Measurements from ENCODE around the gene DPH2. TPM values are rescaled to one million over a fixed set of nuclear protein-coding genes. Genes with fewer than 3 reads are reported as not detected.

Gene DPH2
- total RNA-seq, 4 donors from 2014 or later = 27.8 to 64.4 (median 39.8) TPM

DNA sequence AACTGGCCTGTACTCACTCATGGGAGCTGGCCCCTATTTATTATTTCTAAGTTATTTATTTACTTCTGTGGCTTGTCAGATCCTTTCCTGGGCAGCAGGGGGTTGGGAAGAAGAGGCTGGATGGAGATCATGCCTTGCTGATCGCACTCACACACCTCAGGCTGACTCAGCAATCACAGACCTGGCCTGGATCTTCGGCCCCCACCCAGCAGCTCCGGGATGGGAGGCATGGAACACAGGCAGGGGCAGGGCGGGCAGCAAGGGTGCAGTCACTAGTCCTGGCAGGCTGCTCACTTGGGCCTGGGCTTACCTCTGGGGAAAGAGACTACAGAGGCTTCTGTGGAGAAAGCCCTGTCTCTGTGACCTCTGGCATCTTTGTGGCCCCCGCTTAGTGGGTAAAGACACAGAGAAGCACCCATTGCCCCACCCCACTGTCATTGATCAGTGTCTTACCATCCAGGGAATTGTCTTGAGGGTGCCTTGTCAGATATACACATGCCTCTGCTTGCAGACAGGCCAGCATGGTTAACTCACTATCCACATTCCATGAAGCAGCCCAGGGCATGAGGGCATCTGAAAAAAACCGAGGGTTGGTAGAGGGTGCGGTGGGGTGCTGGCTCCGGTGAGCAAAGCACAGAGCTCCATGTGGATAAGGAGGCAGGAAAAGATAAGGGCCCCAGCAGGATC, 32.5 kb upstream of the DPH2 start:
- no peak overlapping the region for H3K27ac ChIP-seq
- H3K36me3 ChIP-seq = no peaks in the 10 kb centered on the region
- 85% methylated on average over 8 of the region's 8 CpGs for WGBS
- H3K4me1 ChIP-seq = peaks cover 59% of the 10 kb centered on the region
- no peak for DNase-seq (ENCODE audit: low spot score in 2 of 2)
- peaks cover 10% of the 10 kb centered on the region for H3K27me3 ChIP-seq
- TF ChIP-seq, protein P1, sequence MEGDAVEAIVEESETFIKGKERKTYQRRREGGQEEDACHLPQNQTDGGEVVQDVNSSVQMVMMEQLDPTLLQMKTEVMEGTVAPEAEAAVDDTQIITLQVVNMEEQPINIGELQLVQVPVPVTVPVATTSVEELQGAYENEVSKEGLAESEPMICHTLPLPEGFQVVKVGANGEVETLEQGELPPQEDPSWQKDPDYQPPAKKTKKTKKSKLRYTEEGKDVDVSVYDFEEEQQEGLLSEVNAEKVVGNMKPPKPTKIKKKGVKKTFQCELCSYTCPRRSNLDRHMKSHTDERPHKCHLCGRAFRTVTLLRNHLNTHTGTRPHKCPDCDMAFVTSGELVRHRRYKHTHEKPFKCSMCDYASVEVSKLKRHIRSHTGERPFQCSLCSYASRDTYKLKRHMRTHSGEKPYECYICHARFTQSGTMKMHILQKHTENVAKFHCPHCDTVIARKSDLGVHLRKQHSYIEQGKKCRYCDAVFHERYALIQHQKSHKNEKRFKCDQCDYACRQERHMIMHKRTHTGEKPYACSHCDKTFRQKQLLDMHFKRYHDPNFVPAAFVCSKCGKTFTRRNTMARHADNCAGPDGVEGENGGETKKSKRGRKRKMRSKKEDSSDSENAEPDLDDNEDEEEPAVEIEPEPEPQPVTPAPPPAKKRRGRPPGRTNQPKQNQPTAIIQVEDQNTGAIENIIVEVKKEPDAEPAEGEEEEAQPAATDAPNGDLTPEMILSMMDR (IDR thresholded peaks at IDR 0.05) = no peak
- TF ChIP-seq POLR2A (IDR thresholded peaks at IDR 0.05) (no peak), POLR2AphosphoS5 (IDR thresholded peaks at IDR 0.05) (no peak), EP300 (IDR thresholded peaks at IDR 0.05) (no peak)
- H3K4me3 ChIP-seq = no peak overlapping the region
- H3K9me3 ChIP-seq = no peaks in the 10 kb centered on the region

DNA sequence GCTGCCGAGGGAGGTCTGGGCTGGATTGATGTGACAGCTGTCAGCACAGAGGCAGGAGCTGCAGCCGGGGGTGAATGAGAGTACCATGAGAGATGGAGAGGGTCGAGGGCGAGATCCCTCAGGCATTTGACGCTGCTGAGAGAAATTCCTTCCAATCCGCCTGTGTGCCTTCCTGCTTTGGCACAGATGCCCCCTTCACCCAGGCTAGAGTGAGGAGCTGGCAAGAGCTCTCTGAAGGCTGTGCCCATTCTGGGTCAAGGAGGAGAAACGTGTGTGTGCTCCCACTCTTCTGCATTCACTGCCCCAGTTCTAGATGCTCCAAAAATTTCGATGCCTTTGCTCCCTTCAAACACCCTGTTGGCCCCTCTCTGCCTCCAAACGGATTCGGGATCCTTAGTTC, 31.4 kb upstream of the DPH2 start:
- H3K4me1 ChIP-seq = peaks cover 53% of the 10 kb centered on the region
- no peak overlapping the region for H3K4me3 ChIP-seq
- no peak overlapping the region for H3K27ac ChIP-seq
- DNase-seq (ENCODE audit: low spot score in 2 of 2) = no peak
- 76% methylated on average over 10 of the region's 10 CpGs for WGBS
- H3K36me3 ChIP-seq = no peaks in the 10 kb centered on the region
- peaks cover 10% of the 10 kb centered on the region for H3K27me3 ChIP-seq
- H3K9me3 ChIP-seq = no peaks in the 10 kb centered on the region
- TF ChIP-seq, protein P1 (IDR thresholded peaks at IDR 0.05) = no peak
- no peak for TF ChIP-seq POLR2AphosphoS5 (IDR thresholded peaks at IDR 0.05)
- TF ChIP-seq EP300 (IDR thresholded peaks at IDR 0.05) = no peak
- TF ChIP-seq POLR2A (IDR thresholded peaks at IDR 0.05) = no peak

DNA sequence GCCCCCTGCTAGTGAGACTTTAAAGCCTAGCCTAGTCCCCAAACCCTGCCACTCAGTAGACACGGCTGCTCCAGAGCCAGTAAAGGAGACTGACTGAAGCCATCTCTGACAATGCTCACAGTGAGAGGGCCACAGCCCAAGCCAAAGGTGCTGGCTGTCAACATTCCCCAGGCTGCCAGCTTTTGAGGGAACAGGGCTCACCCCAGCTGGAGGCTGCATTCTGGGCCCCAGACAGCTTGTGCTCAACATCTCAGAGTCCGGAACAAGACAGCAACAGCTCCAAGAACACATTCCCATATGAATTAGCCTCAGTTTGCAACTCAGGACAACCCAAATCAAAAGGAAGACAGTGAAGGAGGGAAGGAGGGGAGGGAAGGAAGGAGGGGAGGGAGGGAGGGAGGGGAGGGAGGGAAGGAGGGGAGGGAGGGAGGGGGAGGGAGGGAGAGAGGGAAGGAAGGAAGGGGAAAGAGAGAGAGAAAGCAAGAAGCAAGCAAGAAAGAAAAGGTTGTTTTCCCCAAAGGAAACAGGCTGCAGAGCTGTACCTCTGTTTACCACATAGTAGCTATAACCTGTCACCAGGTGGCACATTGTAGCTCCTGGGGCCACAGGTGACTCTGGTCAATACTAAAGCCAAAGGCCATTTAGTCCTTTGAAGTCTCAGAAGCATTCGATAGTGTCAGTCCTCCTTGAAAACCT, 30.8 kb upstream of the DPH2 start:
- Histone ChIP-seq H3K4me1 (peaks cover 46% of the 10 kb centered on the region), H3K27ac (no peak overlapping the region), H3K4me3 (no peak overlapping the region), H3K9me3 (no peaks in the 10 kb centered on the region), H3K27me3 (peaks cover 3% of the 10 kb centered on the region), H3K36me3 (no peaks in the 10 kb centered on the region)
- TF ChIP-seq EP300 (IDR thresholded peaks at IDR 0.05) (no peak), POLR2AphosphoS5 (IDR thresholded peaks at IDR 0.05) (no peak), POLR2A (IDR thresholded peaks at IDR 0.05) (no peak)
- TF ChIP-seq, protein P1 (IDR thresholded peaks at IDR 0.05) = no peak
- WGBS = 47% methylated on average over 3 of the region's 3 CpGs
- no peak for DNase-seq (ENCODE audit: low spot score in 2 of 2)

DNA sequence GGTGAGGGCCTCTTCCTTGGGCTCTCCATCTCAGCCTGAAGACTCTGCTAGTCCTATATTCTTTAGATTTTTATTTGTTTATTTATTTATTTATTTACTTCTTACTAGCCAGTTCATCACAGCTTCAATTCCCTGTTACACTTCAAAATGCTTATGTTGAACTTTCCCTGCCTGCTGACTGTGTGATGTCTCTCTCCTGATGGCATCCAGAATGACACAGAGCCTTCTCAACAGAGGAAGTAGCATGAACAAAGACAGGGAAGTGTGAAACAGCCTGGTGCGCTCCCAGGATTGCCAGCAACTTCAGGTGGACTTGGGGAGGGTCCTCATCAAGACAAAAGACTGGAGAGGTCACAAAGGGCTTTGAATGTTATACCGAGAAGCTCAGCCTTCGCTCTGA, 27.4 kb upstream of the DPH2 start:
- WGBS = 98% methylated on average over 3 of the region's 3 CpGs
- H3K4me3 ChIP-seq = no peak overlapping the region
- DNase-seq (ENCODE audit: low spot score in 2 of 2) = no peak
- TF ChIP-seq EP300 (IDR thresholded peaks at IDR 0.05) (no peak), POLR2A (IDR thresholded peaks at IDR 0.05) (no peak), POLR2AphosphoS5 (IDR thresholded peaks at IDR 0.05) (no peak)
- TF ChIP-seq, protein P1 (IDR thresholded peaks at IDR 0.05) = no peak
- H3K36me3 ChIP-seq = no peaks in the 10 kb centered on the region
- H3K27ac ChIP-seq = no peak overlapping the region
- peaks cover 37% of the 10 kb centered on the region for H3K4me1 ChIP-seq
- no peaks in the 10 kb centered on the region for H3K9me3 ChIP-seq
- no peaks in the 10 kb centered on the region for H3K27me3 ChIP-seq

DNA sequence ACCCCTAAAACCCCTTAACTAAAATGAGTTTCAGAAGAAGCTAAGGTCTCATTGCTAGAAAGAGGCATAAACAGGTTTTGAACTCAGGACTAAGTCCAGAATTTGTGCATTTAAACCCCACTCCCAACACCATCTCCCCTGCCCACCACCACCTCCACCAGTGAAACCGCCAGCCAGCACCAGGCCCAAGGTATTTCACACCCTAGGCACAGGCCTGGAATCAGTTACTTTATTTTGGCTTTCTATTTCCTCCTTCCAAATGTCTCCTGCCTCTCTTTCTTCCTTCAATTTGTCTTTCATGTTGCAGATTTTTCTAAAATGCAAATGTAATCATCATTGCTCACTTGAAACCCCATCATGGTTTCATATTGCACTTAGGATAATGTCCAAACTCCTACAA, 24.9 kb upstream of the DPH2 start:
- H3K36me3 ChIP-seq = peaks cover 8% of the 10 kb centered on the region
- no peaks in the 10 kb centered on the region for H3K27me3 ChIP-seq
- H3K27ac ChIP-seq = no peak overlapping the region
- H3K4me1 ChIP-seq = peaks cover 39% of the 10 kb centered on the region
- TF ChIP-seq POLR2AphosphoS5 (IDR thresholded peaks at IDR 0.05) = no peak
- TF ChIP-seq EP300 (IDR thresholded peaks at IDR 0.05) = no peak
- TF ChIP-seq, protein P1 (IDR thresholded peaks at IDR 0.05) = no peak
- no peak for TF ChIP-seq POLR2A (IDR thresholded peaks at IDR 0.05)
- WGBS = 89% methylated on average over 1 of the region's 1 CpG
- no peak for DNase-seq (ENCODE audit: low spot score in 2 of 2)
- no peaks in the 10 kb centered on the region for H3K9me3 ChIP-seq
- no peak overlapping the region for H3K4me3 ChIP-seq
